Body of pancreas (tissue), 4 donors: ENCODE measurements around the gene LAMB3. TPM values are rescaled to one million over a fixed set of nuclear protein-coding genes. Genes with fewer than 3 reads are reported as not detected.

ENCODE experiments used
- ATAC-seq: fragments of 150-250 bp; one replicate; pipeline ENCODE4 v1.9.1; 2016
- DNase-seq, 4 donors: peaks; one replicate each; pipeline ENCODE4 v3.0.0-alpha.2; 2019
- H3K27ac ChIP-seq, 4 donors: fragments of 200-600 bp; sonication (generic); 1 replicate in 3 of 4; 2 replicates in 1 of 4; pipeline versions ENCODE4 v1.5.1 to v1.6.1; 2016 to 2019; ENCODE audit warnings: mild to moderate bottlenecking in 1 of 4, mixed read lengths in 1 of 4, moderate library complexity in 1 of 4
- H3K27me3 ChIP-seq, 2 donors: fragments of 200-600 bp; sonication (generic); one replicate each; pipeline ENCODE4 v1.6.0; 2016; ENCODE audit warnings: mild to moderate bottlenecking in 1 of 2
- H3K36me3 ChIP-seq, 2 donors: fragments of 200-600 bp; sonication (generic); replicated peaks in 1 of 2; 2 replicates each; pipeline ENCODE4 v1.5.1; 2016; ENCODE audit warnings: low read depth in 2 of 2; ENCODE audit not compliant: insufficient read depth in 1 of 2
- H3K4me1 ChIP-seq: fragments of 200-600 bp; sonication (generic); one replicate; pipeline ENCODE4 v1.6.0; 2016
- H3K4me3 ChIP-seq, 2 donors: fragments of 200-600 bp; sonication (generic); 1 replicate in 1 of 2; 2 replicates in 1 of 2; pipeline ENCODE4 v1.5.1; 2016 to 2019
- H3K9me3 ChIP-seq, 3 donors: fragments of 200-600 bp; sonication (generic); 1 replicate in 2 of 3; 2 replicates in 1 of 3; pipeline ENCODE4 v1.5.1; 2016
- CTCF ChIP-seq, 7 experiments: fragments of 450-650 bp in 4 of 7; fragments of 200-600 bp in 3 of 7; sonication (generic) in 3 of 7; IDR thresholded peaks; one replicate each; pipeline ENCODE4 v1.5.1; 2016 to 2019; ENCODE audit warnings: antibody characterized with exemption in 7 of 7
- POLR2A ChIP-seq, 3 donors: fragments of 450-650 bp; IDR thresholded peaks; one replicate each; pipeline ENCODE4 v1.6.1; 2016; ENCODE audit warnings: antibody characterized with exemption in 3 of 3, mild to moderate bottlenecking in 2 of 3
- WGBS, 2 donors: methylation state at CpG; one replicate each; pipeline ENCODE4 v1.1.5; 2017; 5-methylcytosine and 5-hydroxymethylcytosine counted together
- intact Hi-C: fragments of 100-400 bp; cut with DNase I; formaldehyde crosslinking; loops from one replicate; pipeline ENCODE4 v1.15.1; 2023
- total RNA-seq, 2 donors: library from RNA; depleted of rRNA; stranded (reverse); fragments of >200 nt; gene quantifications; one replicate each; pipeline ENCODE4 v1.1.0, GENCODE V29; 2016

The LAMB3 gene
- total RNA-seq, 2 donors from 2014 or later, result 5.3 to 7.3 TPM

GRCh38 chr1:209609791-209610630, 42.2 kb downstream of the LAMB3 start:
- ATAC-seq (no peak), DNase-seq (no peak)
- Histone ChIP-seq H3K27ac (no peak overlapping the region), H3K9me3 (no peaks in the 10 kb centered on the region), H3K4me3 (no peak overlapping the region), H3K27me3 (no peaks in the 10 kb centered on the region), H3K4me1 (no peaks in the 10 kb centered on the region), H3K36me3 (no peaks in the 10 kb centered on the region)
- TF ChIP-seq CTCF (IDR thresholded peaks at IDR 0.05) (no peak), POLR2A (IDR thresholded peaks at IDR 0.05) (no peak)
- WGBS, 2 donors, result 82 to 88% methylated on average over 8 of the region's 8 CpGs
- intact Hi-C loops, result no loop called here

GRCh38 chr1:209609041-209609790, 43.0 kb downstream of the LAMB3 start:
- Histone ChIP-seq H3K9me3 (no peaks in the 10 kb centered on the region), H3K36me3 (no peaks in the 10 kb centered on the region), H3K27ac (no peak overlapping the region), H3K4me3 (no peak overlapping the region), H3K27me3 (no peaks in the 10 kb centered on the region), H3K4me1 (no peaks in the 10 kb centered on the region)
- intact Hi-C loops, result no loop called here
- TF ChIP-seq CTCF (IDR thresholded peaks at IDR 0.05), result no peak
- TF ChIP-seq POLR2A (IDR thresholded peaks at IDR 0.05), result no peak
- ATAC-seq, result no peak
- 78 to 83% methylated on average over 9 of the region's 9 CpGs for WGBS, 2 donors
- no peak for DNase-seq

- Histone ChIP-seq H3K27me3 (no peaks in the 10 kb centered on the region), H3K9me3 (no peaks in the 10 kb centered on the region), H3K4me1 (no peaks in the 10 kb centered on the region), H3K27ac (no peak overlapping the region), H3K36me3 (no peaks in the 10 kb centered on the region), H3K4me3 (no peak overlapping the region)
- DNase-seq (no peak), ATAC-seq (peak; percentile 9)
- WGBS, 2 donors, result 82 to 89% methylated on average over 8 of the region's 8 CpGs
- intact Hi-C loops, result no loop called here
- no peak for TF ChIP-seq POLR2A (IDR thresholded peaks at IDR 0.05)
- no peak for TF ChIP-seq CTCF (IDR thresholded peaks at IDR 0.05)
Measured at GRCh38 chr1:209607795-209608178, 44.4 kb downstream of the LAMB3 start.

- intact Hi-C loops, result no loop called here
- WGBS, 2 donors, result 50 to 67% methylated on average over 1 of the region's 1 CpG
- no peaks in the 10 kb centered on the region for H3K27me3 ChIP-seq
- ATAC-seq, result peak; percentile 48
- H3K9me3 ChIP-seq, result no peaks in the 10 kb centered on the region
- TF ChIP-seq CTCF (IDR thresholded peaks at IDR 0.05), result no peak
- no peak for TF ChIP-seq POLR2A (IDR thresholded peaks at IDR 0.05)
- H3K36me3 ChIP-seq, result no peaks in the 10 kb centered on the region
- no peaks in the 10 kb centered on the region for H3K4me1 ChIP-seq
- H3K4me3 ChIP-seq, result no peak overlapping the region
- no peak for DNase-seq
- no peak overlapping the region for H3K27ac ChIP-seq
Measured at GRCh38 chr1:209607102-209607794, 45.0 kb downstream of the LAMB3 start.
